HUES6 (cell line): ENCODE results near the gene HK2.
"Not testable (repeated sequence)": the region's sequence is repeated elsewhere in the genome, so short reads cannot be mapped to it uniquely, and the experiment has no call there.

Experiments used
- H3K27ac ChIP-seq: 2 replicates; pipeline ENCODE4 v1.7.0; 2013; ENCODE audit warnings: low read depth, mild to moderate bottlenecking, low read length, inconsistent platforms
- H3K27me3 ChIP-seq: 2 replicates; pipeline ENCODE4 v1.6.1; 2013; ENCODE audit warnings: low read length; ENCODE audit not compliant: control insufficient read depth, insufficient read depth
- H3K36me3 ChIP-seq: 2 replicates; pipeline ENCODE4 v1.6.1; 2013; ENCODE audit warnings: low read length; ENCODE audit not compliant: control insufficient read depth, insufficient read depth
- H3K4me1 ChIP-seq: 2 replicates; pipeline ENCODE4 v1.6.1; 2013; ENCODE audit warnings: low read length; ENCODE audit not compliant: control insufficient read depth, insufficient read depth
- H3K4me3 ChIP-seq: 2 replicates; pipeline ENCODE4 v1.5.1; 2013; ENCODE audit warnings: low read depth, low read length
- H3K9ac ChIP-seq: one replicate; pipeline ENCODE4 v1.6.1; 2013; ENCODE audit warnings: mild to moderate bottlenecking, low read length
- H3K9me3 ChIP-seq: 2 replicates; pipeline ENCODE4 v1.6.1; 2013; ENCODE audit warnings: low read depth, low read length; ENCODE audit not compliant: control insufficient read depth, insufficient read depth

Gene HK2

DNA sequence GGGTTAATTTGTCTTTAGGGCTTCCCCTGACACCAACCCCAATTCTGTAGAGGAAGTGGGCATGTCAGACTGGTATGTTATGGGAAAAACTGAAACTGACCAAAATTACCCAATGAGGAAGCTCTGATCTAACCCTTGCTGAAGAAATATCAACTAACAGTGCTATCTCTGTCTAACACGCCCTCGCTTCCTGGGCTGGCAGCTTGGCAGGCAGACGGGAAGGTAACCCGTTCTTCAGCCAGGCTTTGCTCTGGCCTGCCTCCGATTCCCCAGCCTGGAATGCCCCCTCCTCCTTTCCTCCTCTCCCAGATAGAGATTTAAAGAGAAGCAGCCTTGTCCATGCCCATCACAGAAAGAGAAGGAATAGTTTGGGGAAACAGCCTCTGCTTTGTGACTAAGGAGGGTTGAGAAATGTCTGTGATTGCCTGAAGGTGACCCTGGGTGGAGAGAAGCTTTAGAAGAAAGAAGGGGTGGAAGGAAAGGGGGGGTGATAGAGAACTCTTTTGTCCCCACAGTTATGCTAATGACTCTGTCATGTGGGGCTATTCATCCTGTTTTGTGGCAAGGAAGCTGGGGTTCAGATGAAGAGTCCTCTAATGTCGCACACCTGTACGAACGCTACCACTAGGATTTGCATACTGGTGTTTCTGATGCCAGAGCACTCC, 15.4 kb downstream of the HK2 start:
- Histone ChIP-seq H3K27ac (peak overlapping the region; percentile 55; the same call in 1 of the 2 replicates), H3K4me3 (peak overlapping the region; percentile 14; the same call in 1 of the 2 replicates), H3K4me1 (peaks cover 40% of the 10 kb centered on the region), H3K27me3 (no peaks in the 10 kb centered on the region), H3K9ac (no peak overlapping the region), H3K9me3 (no peaks in the 10 kb centered on the region), H3K36me3 (peaks cover 4% of the 10 kb centered on the region)

- H3K9me3 ChIP-seq: no peaks in the 10 kb centered on the region
- no peak overlapping the region for H3K27ac ChIP-seq
- H3K4me1 ChIP-seq: peaks cover 27% of the 10 kb centered on the region
- H3K36me3 ChIP-seq: peaks cover 16% of the 10 kb centered on the region
- no peak overlapping the region for H3K9ac ChIP-seq
- no peak overlapping the region for H3K4me3 ChIP-seq
- H3K27me3 ChIP-seq: no peaks in the 10 kb centered on the region
Measured at GRCh38 chr2:74850496-74851190, 16.7 kb downstream of the HK2 start.

DNA sequence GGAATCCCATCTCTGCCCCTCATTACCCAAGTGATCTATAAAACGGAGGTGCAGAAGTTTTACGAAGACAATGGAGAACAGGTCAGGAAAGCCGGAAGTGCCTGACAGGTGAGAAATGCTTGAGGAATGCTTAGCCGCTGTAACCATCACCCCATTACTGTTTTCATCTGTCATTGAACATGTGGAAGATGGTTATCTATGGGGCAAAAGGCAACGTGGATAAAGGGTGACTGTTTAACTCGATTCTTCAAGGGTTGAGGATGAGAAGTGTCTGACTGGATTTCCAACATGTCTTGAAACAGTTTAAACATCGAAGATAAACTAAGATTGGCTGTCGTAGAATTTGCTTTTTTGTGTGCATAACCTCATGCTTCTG, 17.3 kb downstream of the HK2 start:
- H3K4me1 ChIP-seq: peaks cover 25% of the 10 kb centered on the region

GRCh38 chr2:74853360-74853759, 19.4 kb downstream of the HK2 start:
- not testable (repeated sequence) for H3K27me3 ChIP-seq, H3K27ac ChIP-seq, H3K9me3 ChIP-seq, H3K9ac ChIP-seq, H3K4me3 ChIP-seq
- peaks cover 38% of the 10 kb centered on the region for H3K36me3 ChIP-seq
- peaks cover 18% of the 10 kb centered on the region for H3K4me1 ChIP-seq

More for the DNA sequence above, 17.3 kb downstream of the HK2 start:
- Histone ChIP-seq H3K36me3 (peaks cover 21% of the 10 kb centered on the region), H3K9me3 (no peaks in the 10 kb centered on the region), H3K27me3 (no peaks in the 10 kb centered on the region), H3K27ac (no peak overlapping the region), H3K9ac (no peak overlapping the region), H3K4me3 (no peak overlapping the region)

- Histone ChIP-seq H3K4me1 (peaks cover 8% of the 10 kb centered on the region), H3K27me3 (no peaks in the 10 kb centered on the region), H3K9me3 (no peaks in the 10 kb centered on the region), H3K9ac (no peak overlapping the region), H3K36me3 (peaks cover 38% of the 10 kb centered on the region), H3K4me3 (no peak overlapping the region), H3K27ac (no peak overlapping the region)
Measured at GRCh38 chr2:74854401-74854800, 20.5 kb downstream of the HK2 start.

GRCh38 chr2:74855114-74855707, 21.3 kb downstream of the HK2 start:
- H3K9me3 ChIP-seq, H3K4me1 ChIP-seq, H3K27me3 ChIP-seq, H3K27ac ChIP-seq, H3K4me3 ChIP-seq, H3K9ac ChIP-seq: not testable (repeated sequence)
- peaks cover 38% of the 10 kb centered on the region for H3K36me3 ChIP-seq

DNA sequence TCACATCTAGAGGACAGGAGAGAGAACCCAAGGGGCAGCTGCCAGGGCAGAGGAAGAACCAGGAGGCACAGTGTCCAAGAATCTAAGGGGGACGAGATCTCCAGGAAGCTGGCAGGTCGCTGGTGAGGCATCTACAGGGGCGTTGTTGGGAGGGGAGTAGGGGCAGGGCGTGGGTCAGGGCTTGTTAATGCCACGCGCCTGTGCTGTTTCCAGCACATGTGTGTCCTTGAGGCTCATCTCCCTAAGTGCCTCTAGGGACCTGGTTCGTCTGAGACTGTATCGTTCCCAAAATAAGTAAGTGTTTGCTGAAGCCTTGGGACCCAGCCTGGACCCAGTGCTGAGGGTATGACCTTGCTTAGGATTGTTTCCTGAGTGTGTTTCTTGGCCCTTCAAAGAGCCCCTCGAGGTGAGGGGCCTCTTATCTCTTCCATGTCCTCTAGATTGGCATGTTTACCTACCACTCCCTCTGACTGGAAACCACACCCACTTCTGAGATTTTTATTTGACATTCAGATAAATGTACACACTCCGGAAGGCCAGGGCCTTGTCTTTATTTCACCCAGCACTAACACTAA, 22.2 kb downstream of the HK2 start:
- Histone ChIP-seq H3K4me1 (no peaks in the 10 kb centered on the region; the same call in 1 of the 2 replicates), H3K9me3 (no peaks in the 10 kb centered on the region), H3K9ac (no peak overlapping the region), H3K4me3 (no peak overlapping the region), H3K36me3 (peaks cover 38% of the 10 kb centered on the region), H3K27ac (no peak overlapping the region), H3K27me3 (no peaks in the 10 kb centered on the region)

- H3K4me3 ChIP-seq: no peak overlapping the region
- peaks cover 38% of the 10 kb centered on the region for H3K36me3 ChIP-seq
- H3K9me3 ChIP-seq: no peaks in the 10 kb centered on the region
- H3K27ac ChIP-seq: no peak overlapping the region
- H3K9ac ChIP-seq: no peak overlapping the region
- no peaks in the 10 kb centered on the region for H3K27me3 ChIP-seq
- no peaks in the 10 kb centered on the region for H3K4me1 ChIP-seq
Measured at GRCh38 chr2:74856599-74856998, 22.7 kb downstream of the HK2 start.

DNA sequence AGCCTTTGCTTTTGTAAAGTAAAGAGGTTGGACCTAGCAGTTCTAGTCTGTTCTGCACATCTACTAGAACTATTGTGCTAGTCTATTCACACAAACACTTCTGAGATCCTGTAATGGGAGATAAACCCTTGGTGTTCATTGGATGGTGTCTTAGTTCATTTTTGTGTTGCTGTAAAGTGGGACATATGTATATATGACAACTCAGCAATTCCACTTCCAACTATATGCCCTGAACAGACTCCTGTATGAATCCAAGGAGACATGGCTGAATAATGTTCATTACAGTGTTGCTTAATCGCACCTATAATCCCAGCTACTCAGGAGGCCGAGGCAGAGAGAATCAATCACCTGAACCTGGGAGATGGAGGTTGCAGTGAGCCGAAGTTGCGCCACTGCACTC, 23.3 kb downstream of the HK2 start:
- Histone ChIP-seq H3K9me3 (no peaks in the 10 kb centered on the region), H3K9ac (no peak overlapping the region), H3K27me3 (no peaks in the 10 kb centered on the region), H3K36me3 (peaks cover 38% of the 10 kb centered on the region), H3K4me1 (no peaks in the 10 kb centered on the region), H3K4me3 (no peak overlapping the region), H3K27ac (no peak overlapping the region)

DNA sequence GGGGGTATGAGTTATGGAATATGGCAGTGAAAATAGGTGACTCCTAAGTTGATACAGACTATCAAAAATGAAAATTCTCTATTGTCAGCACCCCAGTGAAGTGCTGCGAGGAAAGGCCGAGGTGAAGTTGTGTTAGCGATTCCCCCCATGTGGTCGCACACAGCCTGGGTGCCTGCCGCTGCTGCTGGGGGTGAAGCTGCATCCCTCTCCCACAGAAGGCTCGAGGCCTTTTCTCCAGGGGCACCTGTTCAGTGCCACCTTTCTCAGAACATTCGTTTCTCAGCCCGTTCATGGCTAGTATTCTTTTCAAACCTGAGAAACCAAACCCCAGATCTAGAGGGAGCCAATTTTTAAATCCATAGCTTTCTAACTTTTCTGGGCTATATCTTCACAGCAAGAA, 23.8 kb downstream of the HK2 start:
- no peaks in the 10 kb centered on the region for H3K4me1 ChIP-seq
- no peak overlapping the region for H3K4me3 ChIP-seq
- H3K27me3 ChIP-seq: no peaks in the 10 kb centered on the region
- H3K9ac ChIP-seq: no peak overlapping the region
- peaks cover 38% of the 10 kb centered on the region for H3K36me3 ChIP-seq
- no peaks in the 10 kb centered on the region for H3K9me3 ChIP-seq
- no peak overlapping the region for H3K27ac ChIP-seq

DNA sequence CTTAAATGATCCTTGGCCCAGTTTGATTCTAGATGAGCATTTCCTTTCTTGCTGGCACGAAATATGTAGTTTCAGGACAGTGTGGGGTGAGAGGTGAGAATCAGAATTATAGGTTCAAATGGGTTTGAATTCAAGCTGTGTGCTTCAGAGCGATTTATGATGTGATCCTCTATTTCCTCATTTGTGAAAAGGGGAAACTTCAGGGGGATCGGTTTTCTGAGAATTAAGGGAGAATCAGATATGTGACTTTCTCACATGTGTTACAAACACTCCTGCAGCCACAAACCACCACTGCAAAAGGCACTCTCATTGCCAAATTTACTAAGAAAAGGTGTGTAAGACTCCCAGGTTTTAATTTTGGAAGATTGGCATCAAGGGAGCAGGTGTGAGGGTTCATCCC, 24.4 kb downstream of the HK2 start:
- H3K27ac ChIP-seq: no peak overlapping the region
- H3K4me3 ChIP-seq: no peak overlapping the region
- no peak overlapping the region for H3K9ac ChIP-seq
- H3K36me3 ChIP-seq: peaks cover 38% of the 10 kb centered on the region
- H3K9me3 ChIP-seq: no peaks in the 10 kb centered on the region
- H3K4me1 ChIP-seq: peaks cover 5% of the 10 kb centered on the region
- no peaks in the 10 kb centered on the region for H3K27me3 ChIP-seq
